ENCODE results near the gene CYB561D1. TPM values are rescaled to one million over a fixed set of nuclear protein-coding genes. Genes with fewer than 3 reads are reported as not detected.
A peak's percentile ranks its signal among the peaks of the same experiment; 100 is the strongest.
"Not testable (repeated sequence)": the region's sequence is repeated elsewhere in the genome, so short reads cannot be mapped to it uniquely, and the experiment has no call there.

The CYB561D1 gene, protein sequence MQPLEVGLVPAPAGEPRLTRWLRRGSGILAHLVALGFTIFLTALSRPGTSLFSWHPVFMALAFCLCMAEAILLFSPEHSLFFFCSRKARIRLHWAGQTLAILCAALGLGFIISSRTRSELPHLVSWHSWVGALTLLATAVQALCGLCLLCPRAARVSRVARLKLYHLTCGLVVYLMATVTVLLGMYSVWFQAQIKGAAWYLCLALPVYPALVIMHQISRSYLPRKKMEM
- total RNA-seq, result 6.7 TPM

DNA sequence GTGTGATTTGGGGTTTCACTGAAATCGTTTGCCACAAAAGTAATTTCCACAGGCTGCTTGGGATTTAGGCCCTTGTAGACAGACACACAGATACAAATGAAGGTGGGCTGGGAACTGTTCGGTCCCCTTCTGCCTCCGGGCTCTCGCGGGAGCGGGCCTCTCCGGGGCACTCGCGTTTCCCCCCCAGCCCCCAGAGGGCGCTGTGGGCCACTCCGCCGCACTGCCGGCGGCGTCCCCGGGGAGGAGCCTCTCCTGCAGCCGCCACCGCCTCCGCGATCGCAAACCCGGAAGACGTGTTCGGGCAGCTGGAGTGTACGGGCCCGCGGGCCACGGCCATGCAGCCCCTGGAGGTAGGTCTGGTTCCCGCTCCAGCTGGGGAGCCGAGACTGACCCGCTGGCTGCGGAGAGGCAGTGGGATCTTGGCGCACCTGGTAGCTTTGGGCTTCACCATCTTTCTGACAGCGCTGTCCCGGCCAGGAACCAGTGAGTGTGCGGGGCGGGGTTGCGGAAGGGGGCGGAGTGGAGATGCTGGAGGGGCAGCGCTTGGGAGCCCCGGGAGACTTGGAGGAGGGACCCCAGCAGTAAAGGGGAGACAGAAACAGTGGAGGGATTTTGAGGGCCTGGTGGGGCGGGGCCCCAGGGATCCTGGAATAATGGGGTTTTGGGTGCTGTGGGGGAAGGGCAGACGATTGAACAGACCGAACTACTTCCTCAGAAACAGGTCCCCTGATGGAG, at the start of gene CYB561D1:
Gene CYB561D1, plus strand, starts transcription at position 290 of the 735 bp plus-strand sequence. Its CDS starts 46 bp downstream, at position 336.
- peak; percentile 83 for DNase-seq

- no peak for DNase-seq
Observed at GRCh38 chr1:109444346-109444745, 49.5 kb upstream of the CYB561D1 start.

- DNase-seq, result not testable (repeated sequence)
Observed at GRCh38 chr1:109445949-109446695, 47.8 kb upstream of the CYB561D1 start.

DNA sequence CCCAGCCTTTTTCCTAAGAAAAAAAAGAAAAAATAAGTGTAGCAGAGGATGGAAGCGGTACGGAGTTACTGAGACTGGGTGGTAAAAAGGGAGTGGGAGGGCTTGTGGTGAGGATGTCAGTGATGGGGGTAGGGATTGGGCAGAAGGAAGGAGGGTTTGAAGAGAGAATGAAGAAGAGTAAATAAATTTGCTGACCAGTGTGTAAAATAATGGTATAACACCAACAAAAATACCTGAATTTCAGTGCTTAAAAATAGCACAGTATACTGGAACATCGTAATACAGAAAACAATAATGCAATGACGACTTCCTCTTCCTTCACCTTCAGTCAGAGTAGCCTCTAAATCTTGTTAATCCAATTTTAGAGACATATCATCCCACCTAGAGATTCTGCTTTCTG, 46.4 kb upstream of the CYB561D1 start:
- DNase-seq, result no peak

- no peak for DNase-seq
Observed at GRCh38 chr1:109454497-109455133, 39.3 kb upstream of the CYB561D1 start.

DNA sequence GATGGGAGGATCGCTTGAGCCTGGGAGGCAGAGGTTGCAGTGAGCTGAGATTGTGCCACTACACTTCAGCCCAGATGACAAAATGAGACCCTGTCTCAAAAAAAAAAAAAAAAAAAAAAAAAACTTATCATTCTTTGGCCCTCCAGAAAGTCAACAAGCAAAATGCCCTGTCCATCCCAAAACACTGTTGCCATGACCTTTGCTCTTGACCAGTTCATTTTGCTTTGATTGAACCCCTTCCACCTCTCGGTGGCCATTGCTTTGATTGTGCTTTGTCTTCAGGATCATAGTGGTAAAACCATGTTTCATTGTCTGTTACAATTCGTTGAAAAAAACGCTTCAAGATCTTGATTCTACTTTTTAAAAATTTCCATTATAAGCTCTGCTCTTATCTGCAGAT, 36.1 kb upstream of the CYB561D1 start:
- DNase-seq, result no peak

DNA sequence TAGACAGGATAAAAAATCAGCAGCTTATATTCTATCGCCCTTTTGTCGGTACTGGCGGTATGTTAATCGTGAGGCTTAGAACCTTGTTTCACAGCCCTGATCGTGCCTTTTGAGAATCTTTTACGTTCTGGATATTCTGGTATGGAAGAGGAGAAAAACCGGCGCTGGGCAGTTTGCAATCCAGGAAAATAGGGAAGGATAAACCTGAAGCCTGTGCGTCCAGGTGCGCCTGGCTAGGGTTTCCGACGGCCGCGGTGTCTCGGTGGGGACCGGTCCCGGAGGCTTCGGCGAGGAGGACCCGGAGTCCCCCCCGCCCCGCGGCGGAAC, 27.8 kb upstream of the CYB561D1 start:
- DNase-seq, result no peak

DNA sequence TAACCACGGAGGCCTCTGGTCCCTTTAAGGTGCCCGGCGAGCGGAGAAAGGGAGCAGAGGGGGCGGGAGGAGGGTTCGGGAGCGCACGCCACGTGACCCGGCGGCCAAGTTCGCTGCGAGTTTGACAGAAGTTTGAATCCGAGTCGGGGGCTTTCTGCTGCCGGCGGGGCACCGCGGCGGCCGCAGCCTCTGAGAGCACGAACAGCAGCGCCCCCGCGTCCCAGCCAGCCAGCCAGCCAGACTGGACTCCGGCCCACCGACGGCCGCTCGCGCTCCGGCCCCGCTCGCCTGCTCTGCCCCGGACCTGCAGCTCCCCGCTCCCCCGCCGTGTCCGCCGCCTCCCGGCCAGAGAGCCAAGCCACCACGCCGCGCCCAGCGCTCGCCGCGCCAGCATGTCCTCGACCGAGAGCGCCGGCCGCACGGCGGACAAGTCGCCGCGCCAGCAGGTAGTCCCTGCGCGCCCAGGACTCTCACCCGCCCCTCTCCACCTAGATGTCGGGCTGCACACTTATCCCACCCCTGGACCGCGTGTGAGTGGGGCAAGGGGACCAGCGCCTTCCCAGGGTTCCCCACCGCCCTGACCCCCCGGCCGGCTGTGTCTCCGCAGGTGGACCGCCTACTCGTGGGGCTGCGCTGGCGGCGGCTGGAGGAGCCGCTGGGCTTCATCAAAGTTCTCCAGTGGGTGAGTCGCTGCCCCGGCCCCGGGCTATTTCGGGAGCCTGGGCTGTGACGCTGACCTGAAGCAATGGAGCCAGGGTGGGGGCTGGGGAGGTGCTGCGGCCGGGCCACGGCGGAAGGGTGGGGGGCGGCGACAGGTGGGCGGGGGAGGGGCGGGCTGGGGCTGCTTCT, 27.2 kb upstream of the CYB561D1 start, which contains the start of gene SYPL2:
Gene SYPL2, plus strand, starts transcription at position 95 of the 849 bp plus-strand sequence. Its CDS starts 298 bp downstream, at position 393.
- no peak for DNase-seq

- no peak for DNase-seq
Observed at GRCh38 chr1:109467301-109467777, 26.6 kb upstream of the CYB561D1 start.

DNA sequence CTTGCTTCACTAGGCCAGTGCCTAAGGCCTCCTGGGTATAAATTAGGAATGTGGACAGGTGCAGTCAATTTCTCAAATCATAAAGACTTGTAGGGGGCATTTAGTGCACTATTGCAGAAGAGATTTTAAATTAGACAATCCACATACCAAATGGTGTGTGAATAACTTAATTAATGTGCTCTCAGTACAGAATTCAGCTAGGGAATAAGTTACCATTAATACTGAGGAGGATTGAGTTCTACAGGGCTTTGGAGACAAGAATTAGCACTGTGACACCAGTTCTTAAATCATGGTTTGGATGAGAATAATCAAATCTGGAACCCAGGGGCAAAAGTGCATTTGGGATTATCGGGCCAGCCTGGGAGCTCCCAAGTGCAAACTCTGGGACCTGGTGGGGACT, 25.8 kb upstream of the CYB561D1 start:
- no peak for DNase-seq

GRCh38 chr1:109468903-109469302, 25.0 kb upstream of the CYB561D1 start:
- no peak for DNase-seq

DNA sequence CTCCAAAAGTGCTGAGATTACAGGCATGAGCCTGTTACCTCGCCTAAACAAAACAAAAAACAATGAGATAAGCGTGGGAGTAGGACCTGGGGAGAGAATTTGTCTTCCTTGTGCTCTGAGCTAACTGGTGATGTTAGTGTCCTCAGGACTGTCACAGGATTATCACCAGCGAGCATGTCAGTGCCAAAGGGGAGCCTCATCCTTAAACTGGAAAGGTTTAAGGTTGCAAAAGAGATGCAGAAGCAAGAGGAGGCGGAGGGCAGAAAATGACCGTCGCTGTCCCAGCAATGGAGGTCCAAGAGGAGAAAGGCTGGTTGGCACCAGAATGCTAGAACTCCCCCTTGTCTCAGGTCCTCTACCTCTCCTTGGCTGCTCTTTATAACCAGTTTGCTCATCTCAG, 23.6 kb upstream of the CYB561D1 start:
- DNase-seq, result no peak

- no peak for DNase-seq
Observed at GRCh38 chr1:109472779-109473178, 21.1 kb upstream of the CYB561D1 start.

GRCh38 chr1:109473284-109474057, 20.4 kb upstream of the CYB561D1 start:
- DNase-seq, result not testable (repeated sequence)

DNA sequence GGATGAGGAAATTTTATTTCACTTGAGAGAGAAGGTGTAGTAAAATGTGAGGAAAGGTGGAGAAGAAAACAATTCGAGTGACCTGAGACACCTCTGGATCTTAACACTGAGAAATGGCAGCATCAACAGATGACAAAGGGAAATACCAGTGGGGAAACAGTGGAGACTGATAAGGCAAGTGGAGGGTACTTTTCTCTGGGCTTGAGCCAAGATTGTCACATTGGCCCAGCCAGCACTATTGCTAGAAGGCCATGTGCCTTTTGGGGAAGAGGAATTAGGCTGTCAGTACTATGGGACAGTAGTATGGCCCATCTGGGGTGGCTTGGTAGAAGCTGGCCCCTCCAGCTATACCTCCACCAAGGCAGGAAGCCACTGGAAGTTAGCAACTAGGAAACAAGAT, 19.2 kb upstream of the CYB561D1 start:
- DNase-seq, result no peak

- DNase-seq, result no peak
Observed at GRCh38 chr1:109475261-109475660, 18.6 kb upstream of the CYB561D1 start.

GRCh38 chr1:109476825-109477224, 17.1 kb upstream of the CYB561D1 start:
- no peak for DNase-seq

DNA sequence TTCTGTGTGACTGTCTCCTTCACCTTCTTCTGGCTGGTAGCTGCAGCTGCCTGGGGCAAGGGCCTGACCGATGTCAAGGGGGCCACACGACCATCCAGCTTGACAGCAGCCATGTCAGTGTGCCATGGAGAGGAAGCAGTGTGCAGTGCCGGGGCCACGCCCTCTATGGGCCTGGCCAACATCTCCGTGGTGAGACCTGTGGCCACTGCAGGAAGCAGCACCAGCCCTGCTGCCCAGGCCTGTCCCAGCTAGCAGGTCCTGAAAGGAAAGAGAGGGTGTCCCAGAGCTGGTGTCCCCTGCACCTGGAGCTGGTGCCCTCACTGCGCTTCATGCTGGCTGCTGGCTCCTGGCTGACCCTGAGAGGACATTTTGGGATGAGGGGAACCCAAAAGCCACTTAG, 16.1 kb upstream of the CYB561D1 start:
- no peak for DNase-seq

DNA sequence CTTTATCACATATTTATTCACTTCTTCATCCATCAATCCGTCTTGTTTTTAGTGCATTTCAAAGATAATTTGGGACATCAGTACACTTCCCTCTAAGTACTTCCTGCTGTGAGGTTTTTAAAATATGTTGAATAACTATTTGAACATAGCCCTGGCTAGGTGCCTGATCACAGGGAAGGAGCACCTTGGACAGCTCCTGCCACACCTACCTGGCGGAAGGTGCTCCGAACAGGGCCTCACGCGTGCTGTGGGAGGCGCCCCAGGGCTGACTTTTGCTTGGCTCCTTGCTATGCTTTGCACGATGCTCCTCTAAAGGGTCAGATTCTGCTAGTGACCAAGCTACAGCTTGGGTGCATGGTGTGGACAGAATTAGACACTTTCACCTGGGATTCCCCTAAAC, 15.1 kb upstream of the CYB561D1 start:
- DNase-seq, result no peak

DNA sequence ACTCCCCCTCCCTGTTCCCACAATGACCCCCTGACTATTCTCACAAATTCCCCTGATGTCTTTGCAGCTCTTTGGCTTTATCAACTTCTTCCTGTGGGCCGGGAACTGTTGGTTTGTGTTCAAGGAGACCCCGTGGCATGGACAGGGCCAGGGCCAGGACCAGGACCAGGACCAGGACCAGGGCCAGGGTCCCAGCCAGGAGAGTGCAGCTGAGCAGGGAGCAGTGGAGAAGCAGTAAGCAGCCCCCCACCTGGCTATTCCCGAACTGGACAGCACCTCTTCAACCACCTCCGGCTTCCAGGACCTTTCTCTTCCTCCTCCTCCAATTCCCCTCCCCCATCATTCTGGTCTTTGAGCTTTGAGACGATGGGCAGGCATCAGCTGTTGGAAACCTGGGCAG, 14.6 kb upstream of the CYB561D1 start:
- DNase-seq, result no peak

GRCh38 chr1:109479901-109480300, 14.0 kb upstream of the CYB561D1 start:
- DNase-seq, result no peak
